WTC11 (cell line): ENCODE results near the gene VCP. TPM values are rescaled to one million over a fixed set of nuclear protein-coding genes. Genes with fewer than 3 reads are reported as not detected.
A peak's percentile ranks its signal among the peaks of the same experiment; 100 is the strongest.

Experiments used
- ATAC-seq: fragments of 200-7000 bp; cut with Tn5 transposase; 2 replicates; pipeline ENCODE4 v1.10.0; 2021; ENCODE audit warnings: mild to moderate bottlenecking, moderate library complexity
- CTCF ChIA-PET: fragments of 300-600 bp; sonication (Branson Sonifier 250); formaldehyde crosslinking; loops from one replicate; lab custom pipeline; 2021; ENCODE audit warnings: antibody characterized with exemption; lab: Charles Lee
- POLR2A ChIA-PET: fragments of 350-600 bp; sonication (Branson Sonifier 250); formaldehyde crosslinking; loops from one replicate; lab custom pipeline; 2021; ENCODE audit warnings: antibody characterized with exemption; lab: Charles Lee
- DNase-seq: peaks from one replicate; pipeline ENCODE4 v3.0.0; 2021; ENCODE audit warnings: low spot score
- H3K27ac Mint-ChIP-seq: 2 replicates; pipeline ENCODE4 v1.8.0; 2021; ENCODE audit warnings: mixed read lengths
- H3K27me3 Mint-ChIP-seq: 2 replicates; pipeline ENCODE4 v1.8.0; 2021; ENCODE audit warnings: low read depth, mild to moderate bottlenecking, moderate library complexity, mixed read lengths
- H3K36me3 Mint-ChIP-seq: 2 replicates; pipeline ENCODE4 v1.8.0; 2021; ENCODE audit warnings: mixed read lengths
- H3K4me1 Mint-ChIP-seq: 2 replicates; pipeline ENCODE4 v1.8.0; 2022; ENCODE audit warnings: mixed read lengths
- H3K4me3 Mint-ChIP-seq: 2 replicates; pipeline ENCODE4 v1.8.0; 2021; ENCODE audit warnings: mild to moderate bottlenecking, moderate library complexity, mixed read lengths
- H3K9me3 Mint-ChIP-seq: 2 replicates; pipeline ENCODE4 v1.8.0; 2021; ENCODE audit warnings: mixed read lengths
- ATF1 ChIP-seq: sonication (generic); formaldehyde crosslinking; IDR thresholded peaks from 2 replicates; pipeline ENCODE4 v1.8.1; 2023; ENCODE audit warnings: mild to moderate bottlenecking, moderate library complexity, missing genetic modification reagents
- CREM ChIP-seq: sonication (generic); formaldehyde crosslinking; IDR thresholded peaks from 2 replicates; pipeline ENCODE4 v1.8.1; 2022; ENCODE audit warnings: mild to moderate bottlenecking, missing genetic modification reagents, moderate library complexity
- ESRRA ChIP-seq: sonication (generic); formaldehyde crosslinking; IDR thresholded peaks from 2 replicates; pipeline ENCODE4 v1.8.1; 2022; ENCODE audit warnings: mild to moderate bottlenecking, missing genetic modification reagents, borderline replicate concordance
- ETV6 ChIP-seq: sonication (generic); formaldehyde crosslinking; IDR thresholded peaks from 2 replicates; pipeline ENCODE4 v1.8.1; 2022; ENCODE audit warnings: mild to moderate bottlenecking, missing genetic modification reagents
- FOXK1 ChIP-seq: sonication (generic); formaldehyde crosslinking; IDR thresholded peaks from 2 replicates; pipeline ENCODE4 v1.8.0; 2022; ENCODE audit warnings: mild to moderate bottlenecking, moderate library complexity, missing genetic modification reagents
- HMGA2 ChIP-seq: fragments of 250-450 bp; sonication (Bioruptor Pico); IDR thresholded peaks from 2 replicates; pipeline ENCODE4 v1.4.0; 2021; ENCODE audit warnings: mild to moderate bottlenecking, moderate library complexity
- MXD4 ChIP-seq: fragments of 250-450 bp; sonication (Bioruptor Pico); IDR thresholded peaks from 2 replicates; pipeline ENCODE4 v1.8.0; 2021; ENCODE audit warnings: mild to moderate bottlenecking, moderate library complexity, borderline replicate concordance
- MYBL2 ChIP-seq: sonication (generic); formaldehyde crosslinking; IDR thresholded peaks from 2 replicates; pipeline ENCODE4 v1.8.1; 2023; ENCODE audit warnings: mild to moderate bottlenecking, moderate library complexity, missing genetic modification reagents
- NFE2L1 ChIP-seq: sonication (generic); formaldehyde crosslinking; IDR thresholded peaks from 2 replicates; pipeline ENCODE4 v1.8.1; 2023; ENCODE audit warnings: missing genetic modification reagents
- PRRX2 ChIP-seq: fragments of 250-450 bp; sonication (Bioruptor Pico); IDR thresholded peaks from 2 replicates; pipeline ENCODE4 v1.8.0; 2021; ENCODE audit warnings: mild to moderate bottlenecking
- RELA ChIP-seq: sonication (generic); formaldehyde crosslinking; IDR thresholded peaks from 2 replicates; pipeline ENCODE4 v1.8.1; 2022; ENCODE audit warnings: missing genetic modification reagents, mild to moderate bottlenecking, borderline replicate concordance
- SOX15 ChIP-seq: fragments of 250-450 bp; sonication (Bioruptor Pico); IDR thresholded peaks from 2 replicates; pipeline ENCODE4 v1.9.0; 2021; ENCODE audit warnings: mild to moderate bottlenecking
- SP1 ChIP-seq: sonication (generic); formaldehyde crosslinking; conservative IDR thresholded peaks from 2 replicates; pipeline ENCODE4 v1.8.1; 2022; ENCODE audit warnings: missing genetic modification reagents
- TEAD1 ChIP-seq: sonication (generic); formaldehyde crosslinking; IDR thresholded peaks from 2 replicates; pipeline ENCODE4 v1.8.0; 2022; ENCODE audit warnings: mild to moderate bottlenecking, missing genetic modification reagents
- ZNF121 ChIP-seq: sonication (generic); formaldehyde crosslinking; IDR thresholded peaks from 2 replicates; pipeline ENCODE4 v1.8.0; 2023; ENCODE audit warnings: missing genetic modification reagents
- ZNF263 ChIP-seq: sonication (generic); formaldehyde crosslinking; IDR thresholded peaks from 2 replicates; pipeline ENCODE4 v1.8.1; 2022; ENCODE audit warnings: low read depth, mild to moderate bottlenecking, moderate library complexity, missing genetic modification reagents
- ZNF317 ChIP-seq: sonication (generic); formaldehyde crosslinking; IDR thresholded peaks from 2 replicates; pipeline ENCODE4 v1.8.1; 2023; ENCODE audit warnings: low read depth, mild to moderate bottlenecking, moderate library complexity, missing genetic modification reagents, borderline replicate concordance
- ZNF416 ChIP-seq: fragments of 250-450 bp; sonication (Bioruptor Pico); IDR thresholded peaks from 2 replicates; pipeline ENCODE4 v1.9.0; 2021; ENCODE audit warnings: mild to moderate bottlenecking, inconsistent platforms
- total RNA-seq: library from RNA; stranded (reverse); gene quantifications from 3 replicates; pipeline ENCODE4 v1.2.3, GENCODE V29; 2021
- TF ChIP-seq, protein P1 (sequence below): sonication (generic); formaldehyde crosslinking; IDR thresholded peaks from 2 replicates; pipeline ENCODE4 v1.8.1; 2022; ENCODE audit warnings: low read depth, mild to moderate bottlenecking, moderate library complexity, missing genetic modification reagents, borderline replicate concordance
- TF ChIP-seq, protein P2 (sequence below): fragments of 250-450 bp; sonication (Bioruptor Pico); IDR thresholded peaks from 2 replicates; pipeline ENCODE4 v1.9.0; 2021; ENCODE audit warnings: mild to moderate bottlenecking
- TF ChIP-seq, protein P3 (sequence below): fragments of 250-450 bp; sonication (Bioruptor Pico); conservative IDR thresholded peaks from 2 replicates; pipeline ENCODE4 v1.9.0; 2021; ENCODE audit warnings: mild to moderate bottlenecking
- TF ChIP-seq, protein P4 (sequence below): fragments of 250-450 bp; sonication (Bioruptor Pico); IDR thresholded peaks from 2 replicates; pipeline ENCODE4 v1.9.0; 2021; ENCODE audit warnings: moderate library complexity, mild to moderate bottlenecking, inconsistent platforms, borderline replicate concordance
- TF ChIP-seq, protein P5 (sequence below): fragments of 250-450 bp; sonication (Bioruptor Pico); IDR thresholded peaks from 2 replicates; pipeline ENCODE4 v1.9.0; 2021; ENCODE audit warnings: mild to moderate bottlenecking
- TF ChIP-seq, protein P6 (sequence below): sonication (generic); formaldehyde crosslinking; IDR thresholded peaks from 2 replicates; pipeline ENCODE4 v1.8.0; 2022; ENCODE audit warnings: mild to moderate bottlenecking, missing genetic modification reagents
- TF ChIP-seq, protein P7 (sequence below): sonication (generic); formaldehyde crosslinking; IDR thresholded peaks from 2 replicates; pipeline ENCODE4 v1.8.0; 2023; ENCODE audit warnings: missing genetic modification reagents
- TF ChIP-seq, protein P8 (sequence below): sonication (generic); formaldehyde crosslinking; IDR thresholded peaks from 2 replicates; pipeline ENCODE4 v1.8.1; 2023; ENCODE audit warnings: mild to moderate bottlenecking, missing genetic modification reagents

VCP gene
- total RNA-seq, 1 experiment from 2014 or later = 386 TPM

DNA sequence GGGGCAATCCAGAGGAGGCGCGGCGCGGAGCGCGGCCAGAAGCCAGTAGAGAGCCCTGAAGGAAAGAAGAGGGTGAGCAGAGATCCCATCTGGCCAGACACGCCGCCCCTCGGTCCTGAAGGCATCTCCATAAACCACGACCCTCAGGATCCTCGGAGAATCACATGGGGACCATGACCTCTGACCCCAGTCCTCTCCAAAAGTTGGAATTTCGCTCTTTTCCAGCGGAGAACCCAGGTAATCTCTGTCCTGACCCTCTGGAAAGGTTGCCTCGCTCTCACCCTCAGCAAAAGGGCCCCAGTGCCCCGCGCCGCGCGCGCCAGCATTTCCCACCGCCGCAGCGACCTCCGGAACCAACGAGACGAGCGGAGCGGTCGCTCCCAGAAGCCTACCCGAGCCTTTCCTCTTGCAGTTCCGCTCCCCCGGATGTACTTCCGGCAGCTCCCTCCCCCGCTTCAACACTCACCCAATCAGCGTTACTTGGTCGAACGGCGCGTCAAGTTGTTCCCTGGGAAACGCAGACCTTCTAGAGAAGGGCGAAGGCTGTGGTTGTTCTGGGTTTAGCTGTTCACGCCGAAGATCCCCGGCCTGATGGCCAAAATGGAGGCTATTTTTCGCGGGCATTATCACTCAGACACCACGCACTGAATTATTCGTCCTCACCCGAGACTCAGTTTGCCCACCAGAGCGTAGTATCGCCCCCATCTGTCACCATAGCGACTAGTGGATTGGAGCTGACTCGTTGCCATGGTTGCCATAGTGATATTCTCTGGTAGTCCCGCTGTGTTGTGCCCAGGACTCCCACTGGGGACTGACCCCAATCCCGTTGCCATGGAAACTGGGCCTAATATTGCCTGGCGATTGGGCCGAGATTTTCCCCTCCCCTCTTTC lies 30.6 kb upstream of the VCP start, which contains the start of gene STOML2:
Gene STOML2, minus strand, starts transcription at position 363 of the 891 bp plus-strand sequence. Its CDS starts 37 bp downstream, at position 326.
- Mint-ChIP-seq H3K36me3 (peaks cover 22% of the 10 kb centered on the region), H3K9me3 (no peaks in the 10 kb centered on the region), H3K4me3 (peak within 1 kb of the TSS; percentile 96), H3K27ac (peak within 1 kb of the TSS; percentile 99), H3K27me3 (no peaks in the 10 kb centered on the region), H3K4me1 (peaks cover 16% of the 10 kb centered on the region)
- peak; percentile 91 for DNase-seq
- ATAC-seq = peak; percentile 95
- POLR2A ChIA-PET = interaction anchor here (0.6 to 2.7 kb wide), 8 partner anchors 9 to 588 kb away, joined by 3 to 18 read pairs (median 10); partner anchors contain the start of genes ATOSB, FANCG, UNC13B and VCP
- CTCF ChIA-PET = interaction anchor here (0.7 to 1.8 kb wide), 15 partner anchors 9 to 555 kb away, joined by 3 to 28 read pairs (median 4); partner anchors contain the start of genes ATOSB, CCDC107, RMRP and VCP
- TF ChIP-seq, protein P1, sequence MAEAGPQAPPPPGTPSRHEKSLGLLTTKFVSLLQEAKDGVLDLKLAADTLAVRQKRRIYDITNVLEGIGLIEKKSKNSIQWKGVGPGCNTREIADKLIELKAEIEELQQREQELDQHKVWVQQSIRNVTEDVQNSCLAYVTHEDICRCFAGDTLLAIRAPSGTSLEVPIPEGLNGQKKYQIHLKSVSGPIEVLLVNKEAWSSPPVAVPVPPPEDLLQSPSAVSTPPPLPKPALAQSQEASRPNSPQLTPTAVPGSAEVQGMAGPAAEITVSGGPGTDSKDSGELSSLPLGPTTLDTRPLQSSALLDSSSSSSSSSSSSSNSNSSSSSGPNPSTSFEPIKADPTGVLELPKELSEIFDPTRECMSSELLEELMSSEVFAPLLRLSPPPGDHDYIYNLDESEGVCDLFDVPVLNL (CRISPR knock-in tag) = no peak
- no peak for TF ChIP-seq ESRRA (CRISPR knock-in tag)
- TF ChIP-seq MXD4 (CRISPR knock-in tag) = no peak
- no peak for TF ChIP-seq ZNF416 (CRISPR knock-in tag)
- no peak for TF ChIP-seq RELA (CRISPR knock-in tag)
- TF ChIP-seq, protein P2, sequence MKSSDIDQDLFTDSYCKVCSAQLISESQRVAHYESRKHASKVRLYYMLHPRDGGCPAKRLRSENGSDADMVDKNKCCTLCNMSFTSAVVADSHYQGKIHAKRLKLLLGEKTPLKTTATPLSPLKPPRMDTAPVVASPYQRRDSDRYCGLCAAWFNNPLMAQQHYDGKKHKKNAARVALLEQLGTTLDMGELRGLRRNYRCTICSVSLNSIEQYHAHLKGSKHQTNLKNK = no peak
- no peak for TF ChIP-seq SOX15 (CRISPR knock-in tag)
- TF ChIP-seq, protein P3, sequence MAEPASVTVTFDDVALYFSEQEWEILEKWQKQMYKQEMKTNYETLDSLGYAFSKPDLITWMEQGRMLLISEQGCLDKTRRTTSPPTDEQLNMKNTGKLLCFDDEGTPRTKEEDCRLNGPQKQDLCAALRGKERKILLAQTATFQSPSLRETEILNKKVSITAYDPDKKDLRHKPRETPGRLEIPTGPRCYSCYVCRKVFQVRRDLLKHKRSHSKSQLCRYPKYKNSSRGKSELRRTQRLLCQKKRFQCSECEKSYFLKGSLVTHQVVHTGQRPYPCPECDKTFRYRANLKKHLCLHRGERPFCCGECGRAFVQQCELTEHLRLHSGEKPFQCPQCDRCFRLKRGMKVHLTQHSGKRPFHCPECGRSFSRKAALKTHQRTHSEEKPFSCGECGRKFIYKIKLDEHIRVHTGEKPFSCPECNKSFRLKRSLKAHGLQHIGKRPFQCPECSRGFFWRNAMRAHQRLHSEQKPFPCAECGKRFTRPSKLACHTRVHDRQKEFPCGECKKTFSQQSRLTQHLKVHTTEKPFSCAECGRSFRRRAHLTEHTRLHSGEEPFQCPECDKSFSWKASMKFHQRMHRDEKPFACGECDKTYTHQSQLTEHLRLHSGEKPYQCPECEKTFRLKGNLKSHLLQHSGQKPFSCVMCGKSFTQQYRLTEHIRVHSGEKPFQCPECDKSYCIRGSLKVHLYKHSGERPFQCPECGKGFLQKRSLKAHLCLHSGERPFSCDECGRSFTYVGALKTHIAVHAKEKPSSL (CRISPR knock-in tag) = no peak
- peak; percentile 74 for TF ChIP-seq SP1 (CRISPR knock-in tag)
- no peak for TF ChIP-seq NFE2L1 (CRISPR knock-in tag)
- TF ChIP-seq ZNF121 = no peak
- TF ChIP-seq, protein P4, sequence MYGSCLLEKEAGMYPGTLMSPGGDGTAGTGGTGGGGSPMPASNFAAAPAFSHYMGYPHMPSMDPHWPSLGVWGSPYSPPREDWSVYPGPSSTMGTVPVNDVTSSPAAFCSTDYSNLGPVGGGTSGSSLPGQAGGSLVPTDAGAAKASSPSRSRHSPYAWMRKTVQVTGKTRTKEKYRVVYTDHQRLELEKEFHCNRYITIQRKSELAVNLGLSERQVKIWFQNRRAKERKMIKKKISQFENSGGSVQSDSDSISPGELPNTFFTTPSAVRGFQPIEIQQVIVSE = no peak
- TF ChIP-seq, protein P5, sequence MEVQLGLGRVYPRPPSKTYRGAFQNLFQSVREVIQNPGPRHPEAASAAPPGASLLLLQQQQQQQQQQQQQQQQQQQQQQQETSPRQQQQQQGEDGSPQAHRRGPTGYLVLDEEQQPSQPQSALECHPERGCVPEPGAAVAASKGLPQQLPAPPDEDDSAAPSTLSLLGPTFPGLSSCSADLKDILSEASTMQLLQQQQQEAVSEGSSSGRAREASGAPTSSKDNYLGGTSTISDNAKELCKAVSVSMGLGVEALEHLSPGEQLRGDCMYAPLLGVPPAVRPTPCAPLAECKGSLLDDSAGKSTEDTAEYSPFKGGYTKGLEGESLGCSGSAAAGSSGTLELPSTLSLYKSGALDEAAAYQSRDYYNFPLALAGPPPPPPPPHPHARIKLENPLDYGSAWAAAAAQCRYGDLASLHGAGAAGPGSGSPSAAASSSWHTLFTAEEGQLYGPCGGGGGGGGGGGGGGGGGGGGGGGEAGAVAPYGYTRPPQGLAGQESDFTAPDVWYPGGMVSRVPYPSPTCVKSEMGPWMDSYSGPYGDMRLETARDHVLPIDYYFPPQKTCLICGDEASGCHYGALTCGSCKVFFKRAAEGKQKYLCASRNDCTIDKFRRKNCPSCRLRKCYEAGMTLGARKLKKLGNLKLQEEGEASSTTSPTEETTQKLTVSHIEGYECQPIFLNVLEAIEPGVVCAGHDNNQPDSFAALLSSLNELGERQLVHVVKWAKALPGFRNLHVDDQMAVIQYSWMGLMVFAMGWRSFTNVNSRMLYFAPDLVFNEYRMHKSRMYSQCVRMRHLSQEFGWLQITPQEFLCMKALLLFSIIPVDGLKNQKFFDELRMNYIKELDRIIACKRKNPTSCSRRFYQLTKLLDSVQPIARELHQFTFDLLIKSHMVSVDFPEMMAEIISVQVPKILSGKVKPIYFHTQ (CRISPR knock-in tag) = no peak
- TF ChIP-seq PRRX2 (CRISPR knock-in tag) = no peak
- peak; percentile 82; the same call in 1 of the 2 replicates for TF ChIP-seq CREM (CRISPR knock-in tag)
- no peak for TF ChIP-seq TEAD1 (CRISPR knock-in tag)
- peak; percentile 84; the same call in 1 of the 2 replicates for TF ChIP-seq FOXK1 (CRISPR knock-in tag)
- TF ChIP-seq HMGA2 (CRISPR knock-in tag) = no peak
- TF ChIP-seq ETV6 (CRISPR knock-in tag) = no peak; the same call in 1 of the 2 replicates
- TF ChIP-seq ATF1 (CRISPR knock-in tag) = no peak
- no peak; the same call in 1 of the 2 replicates for TF ChIP-seq MYBL2
- TF ChIP-seq ZNF263 = no peak
- no peak for TF ChIP-seq ZNF317
- TF ChIP-seq, protein P6, sequence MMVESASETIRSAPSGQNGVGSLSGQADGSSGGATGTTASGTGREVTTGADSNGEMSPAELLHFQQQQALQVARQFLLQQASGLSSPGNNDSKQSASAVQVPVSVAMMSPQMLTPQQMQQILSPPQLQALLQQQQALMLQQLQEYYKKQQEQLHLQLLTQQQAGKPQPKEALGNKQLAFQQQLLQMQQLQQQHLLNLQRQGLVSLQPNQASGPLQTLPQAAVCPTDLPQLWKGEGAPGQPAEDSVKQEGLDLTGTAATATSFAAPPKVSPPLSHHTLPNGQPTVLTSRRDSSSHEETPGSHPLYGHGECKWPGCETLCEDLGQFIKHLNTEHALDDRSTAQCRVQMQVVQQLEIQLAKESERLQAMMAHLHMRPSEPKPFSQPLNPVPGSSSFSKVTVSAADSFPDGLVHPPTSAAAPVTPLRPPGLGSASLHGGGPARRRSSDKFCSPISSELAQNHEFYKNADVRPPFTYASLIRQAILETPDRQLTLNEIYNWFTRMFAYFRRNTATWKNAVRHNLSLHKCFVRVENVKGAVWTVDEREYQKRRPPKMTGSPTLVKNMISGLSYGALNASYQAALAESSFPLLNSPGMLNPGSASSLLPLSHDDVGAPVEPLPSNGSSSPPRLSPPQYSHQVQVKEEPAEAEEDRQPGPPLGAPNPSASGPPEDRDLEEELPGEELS = no peak
- TF ChIP-seq, protein P7, sequence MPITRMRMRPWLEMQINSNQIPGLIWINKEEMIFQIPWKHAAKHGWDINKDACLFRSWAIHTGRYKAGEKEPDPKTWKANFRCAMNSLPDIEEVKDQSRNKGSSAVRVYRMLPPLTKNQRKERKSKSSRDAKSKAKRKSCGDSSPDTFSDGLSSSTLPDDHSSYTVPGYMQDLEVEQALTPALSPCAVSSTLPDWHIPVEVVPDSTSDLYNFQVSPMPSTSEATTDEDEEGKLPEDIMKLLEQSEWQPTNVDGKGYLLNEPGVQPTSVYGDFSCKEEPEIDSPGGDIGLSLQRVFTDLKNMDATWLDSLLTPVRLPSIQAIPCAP (CRISPR knock-in tag) = no peak
- TF ChIP-seq, protein P8, sequence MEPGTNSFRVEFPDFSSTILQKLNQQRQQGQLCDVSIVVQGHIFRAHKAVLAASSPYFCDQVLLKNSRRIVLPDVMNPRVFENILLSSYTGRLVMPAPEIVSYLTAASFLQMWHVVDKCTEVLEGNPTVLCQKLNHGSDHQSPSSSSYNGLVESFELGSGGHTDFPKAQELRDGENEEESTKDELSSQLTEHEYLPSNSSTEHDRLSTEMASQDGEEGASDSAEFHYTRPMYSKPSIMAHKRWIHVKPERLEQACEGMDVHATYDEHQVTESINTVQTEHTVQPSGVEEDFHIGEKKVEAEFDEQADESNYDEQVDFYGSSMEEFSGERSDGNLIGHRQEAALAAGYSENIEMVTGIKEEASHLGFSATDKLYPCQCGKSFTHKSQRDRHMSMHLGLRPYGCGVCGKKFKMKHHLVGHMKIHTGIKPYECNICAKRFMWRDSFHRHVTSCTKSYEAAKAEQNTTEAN (CRISPR knock-in tag) = no peak
